RKO (cell line): ENCODE results near the gene SLC38A10.

Experiments used
- DNase-seq: peaks from one replicate; pipeline ENCODE4 v3.0.0-alpha.2; 2016; ENCODE audit warnings: low spot score

Gene SLC38A10

DNA sequence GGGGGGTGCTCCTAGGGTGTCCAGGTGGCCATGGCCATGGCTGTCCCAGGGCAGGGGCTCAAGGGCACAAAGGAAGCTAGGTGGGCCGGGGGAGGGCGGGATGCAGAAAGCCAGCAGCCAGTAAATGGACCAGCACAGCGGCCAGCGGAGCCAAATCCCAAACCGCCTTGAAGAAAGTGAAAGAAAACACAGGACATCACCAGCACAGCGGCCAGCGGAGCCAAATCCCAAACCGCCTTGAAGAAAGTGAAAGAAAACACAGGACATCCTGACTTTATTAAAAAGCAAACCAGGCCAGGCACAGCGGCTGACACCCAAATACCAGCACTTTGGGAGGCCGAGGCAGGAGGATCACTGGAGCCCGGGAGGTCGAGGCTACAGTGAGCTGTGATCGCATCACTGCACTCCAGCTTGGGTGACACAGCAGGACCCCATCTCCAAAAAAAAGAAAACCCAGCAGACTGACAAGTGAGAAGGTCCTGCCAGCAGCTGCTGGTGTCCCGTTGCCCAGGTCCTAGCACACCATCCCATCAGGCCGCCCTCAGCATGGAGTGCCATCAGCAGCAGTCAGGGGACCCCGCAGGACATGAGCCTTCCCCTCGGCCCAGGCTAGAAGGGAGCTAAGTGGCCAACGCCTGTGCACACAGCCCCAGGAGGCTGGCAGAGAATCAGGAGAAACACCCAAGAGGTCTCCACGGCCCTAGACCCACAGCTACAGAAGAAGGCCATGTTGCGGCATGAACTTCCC, 17.0 kb downstream of the SLC38A10 start:
- DNase-seq: no peak

DNA sequence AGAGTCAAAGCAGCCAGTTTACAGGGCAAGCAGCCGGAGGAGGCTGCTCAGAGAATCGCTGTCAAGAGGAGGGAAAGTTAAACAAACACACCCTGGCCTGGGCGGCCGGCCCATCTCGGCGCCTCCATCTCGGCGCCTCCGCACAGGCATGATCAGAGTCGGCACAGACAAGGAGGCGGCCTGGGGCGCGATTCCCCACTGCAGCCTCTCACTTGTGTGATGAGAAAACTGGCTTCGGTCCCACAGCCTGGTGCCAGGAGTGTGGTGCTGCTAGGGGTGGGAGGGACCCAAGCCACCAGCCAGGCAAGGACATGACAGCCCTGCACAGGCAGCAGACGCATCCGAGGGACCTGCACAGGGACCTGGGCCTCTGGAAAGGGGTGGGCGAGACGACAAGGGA, 17.7 kb downstream of the SLC38A10 start:
- DNase-seq: no peak

GRCh38 chr17:81276781-81277180, 18.3 kb downstream of the SLC38A10 start:
- DNase-seq: no peak

GRCh38 chr17:81274471-81274855, 20.6 kb downstream of the SLC38A10 start:
- no peak for DNase-seq

- no peak for DNase-seq
These were observed 21.2 kb downstream of the SLC38A10 start for GRCh38 chr17:81273698-81274470.

DNA sequence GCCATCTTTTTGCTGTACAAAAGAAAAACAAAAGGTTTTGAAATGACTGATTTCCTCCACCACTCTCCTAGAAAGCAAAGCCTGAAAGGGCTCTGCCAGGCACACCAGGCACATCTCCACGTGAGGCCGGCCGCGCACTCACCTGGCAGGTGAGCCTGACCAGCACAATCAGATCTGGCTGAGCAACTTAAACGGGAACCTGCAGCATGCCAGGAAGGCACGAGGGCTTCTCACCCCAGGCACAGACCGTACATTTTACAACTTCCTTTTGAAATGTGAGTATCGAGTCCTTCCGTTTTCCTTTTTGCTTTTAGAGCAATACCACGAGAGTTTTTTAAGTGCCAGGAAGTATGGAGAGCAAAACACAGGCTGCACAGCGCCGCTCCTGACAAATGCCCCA, 22.5 kb downstream of the SLC38A10 start:
- DNase-seq: no peak

GRCh38 chr17:81271226-81271625, 23.9 kb downstream of the SLC38A10 start:
- no peak for DNase-seq

GRCh38 chr17:81270279-81270678, 24.8 kb downstream of the SLC38A10 start:
- no peak for DNase-seq

DNA sequence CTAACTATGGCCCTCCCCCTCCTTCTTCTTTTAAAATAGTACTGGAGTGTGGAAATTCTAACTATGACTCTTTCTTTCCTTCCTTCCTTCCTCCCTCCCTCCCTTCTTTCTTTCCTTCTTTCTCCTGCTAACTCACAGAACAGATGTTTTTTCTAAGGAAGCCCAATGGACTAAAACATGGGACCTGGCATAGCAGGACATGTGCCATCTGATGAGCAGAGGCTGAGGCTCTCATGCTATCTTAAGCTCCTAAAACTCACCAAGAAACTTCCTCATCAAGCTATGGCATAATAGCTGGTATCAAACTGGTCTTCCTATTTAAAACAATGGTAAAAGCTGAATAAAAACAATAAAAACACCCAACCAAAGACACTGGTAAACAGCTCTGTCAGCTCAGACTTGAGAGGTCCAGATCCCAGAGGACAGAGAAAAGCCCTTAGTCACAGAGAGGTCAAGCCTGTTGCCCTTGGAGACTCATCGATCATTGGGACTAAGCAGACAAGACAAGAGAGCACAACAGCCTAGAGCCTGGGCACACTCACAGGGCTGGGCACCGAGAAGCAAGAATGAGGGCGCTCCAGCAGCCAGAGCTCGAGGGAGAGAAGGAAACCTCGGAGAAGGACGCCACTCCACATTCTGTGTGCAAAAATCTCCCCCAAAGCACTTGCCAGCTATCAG, 27.6 kb downstream of the SLC38A10 start:
- DNase-seq: no peak

DNA sequence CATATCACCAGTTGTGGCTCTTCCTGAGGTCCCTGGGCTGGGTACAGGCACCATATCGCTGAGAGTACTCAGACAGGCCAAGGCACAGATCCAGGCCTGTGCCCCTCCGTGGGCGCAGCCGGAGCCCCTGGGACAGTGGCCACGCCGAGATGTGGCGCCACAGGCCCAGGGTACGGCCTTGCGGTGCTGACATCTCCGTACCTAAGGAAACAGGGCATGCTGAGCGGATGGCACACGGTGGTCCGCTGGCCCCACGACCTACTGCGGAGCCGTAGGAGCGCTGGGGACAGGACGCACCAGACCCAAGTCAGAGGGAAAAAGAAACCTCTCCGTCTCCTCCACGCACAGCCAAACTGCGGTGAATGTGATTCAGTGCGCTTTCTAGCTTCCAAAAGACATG, 29.5 kb downstream of the SLC38A10 start:
- no peak for DNase-seq

- no peak for DNase-seq
These were observed 30.5 kb downstream of the SLC38A10 start for GRCh38 chr17:81264640-81265039.

- no peak for DNase-seq
These were observed 31.5 kb downstream of the SLC38A10 start for GRCh38 chr17:81263371-81264181.

GRCh38 chr17:81261582-81262336, 33.3 kb downstream of the SLC38A10 start:
- no peak for DNase-seq

DNA sequence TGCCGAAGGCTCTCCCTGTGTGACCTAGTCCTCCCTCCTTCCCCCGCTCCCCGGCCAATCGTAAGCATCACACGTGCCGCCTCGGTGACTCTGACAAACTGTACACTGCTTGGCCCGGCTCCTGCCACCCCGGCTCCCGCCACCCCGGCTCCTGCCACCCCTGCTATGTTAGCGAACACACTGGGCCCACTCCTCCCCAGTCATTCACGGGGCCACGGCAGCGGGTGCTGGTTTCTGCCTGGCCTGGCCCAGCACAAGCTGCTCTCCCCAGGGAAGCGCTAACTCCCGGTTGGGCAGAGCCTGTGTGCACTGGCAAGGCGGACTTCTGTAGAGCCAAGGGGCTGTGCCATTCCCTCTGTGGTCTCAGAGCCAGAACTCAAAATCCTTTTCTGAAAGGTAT, 34.0 kb downstream of the SLC38A10 start:
- no peak for DNase-seq

- DNase-seq: no peak
These were observed 34.5 kb downstream of the SLC38A10 start for GRCh38 chr17:81260641-81261040.

DNA sequence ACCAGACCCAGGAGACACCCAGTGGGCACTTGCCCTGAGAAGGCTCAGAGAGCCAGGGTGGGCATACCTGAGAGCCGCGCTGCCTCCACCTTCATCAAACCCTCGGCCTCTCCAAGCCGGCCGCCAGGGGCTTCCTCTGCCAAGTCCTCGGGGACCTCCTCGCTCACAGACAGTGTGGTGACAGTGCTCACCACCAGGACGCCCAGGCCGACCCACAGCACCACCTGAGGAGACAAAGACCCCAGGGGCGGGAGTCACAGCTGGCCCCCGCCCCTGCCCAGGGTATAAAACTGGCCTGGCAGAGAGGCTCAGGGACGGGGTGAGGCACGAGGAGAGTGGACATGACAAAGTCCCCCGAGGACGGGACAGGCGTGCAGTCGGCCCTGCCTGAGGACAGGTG, 34.9 kb downstream of the SLC38A10 start:
- no peak for DNase-seq

- no peak for DNase-seq
These were observed 36.0 kb downstream of the SLC38A10 start for GRCh38 chr17:81259058-81259605.

DNA sequence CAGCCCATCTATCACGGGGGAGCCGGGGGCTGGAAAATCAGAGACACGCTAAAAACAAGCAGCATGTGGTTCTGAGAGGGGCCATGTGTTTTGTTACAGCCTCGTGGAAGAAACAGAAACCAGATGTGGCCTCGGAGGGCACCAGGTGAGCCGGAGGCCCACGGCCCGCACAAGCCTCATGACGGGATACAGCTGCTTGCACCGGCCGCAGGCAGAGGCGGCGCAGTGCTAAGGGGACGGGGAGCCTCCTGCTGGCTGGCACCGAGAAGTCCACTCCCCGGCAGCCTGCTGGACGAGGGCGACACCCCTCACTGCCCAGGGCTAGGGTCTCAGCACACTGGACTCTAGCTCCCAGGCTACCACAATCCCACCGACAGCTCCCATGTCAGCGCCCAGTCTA, 36.8 kb downstream of the SLC38A10 start:
- DNase-seq: no peak

DNA sequence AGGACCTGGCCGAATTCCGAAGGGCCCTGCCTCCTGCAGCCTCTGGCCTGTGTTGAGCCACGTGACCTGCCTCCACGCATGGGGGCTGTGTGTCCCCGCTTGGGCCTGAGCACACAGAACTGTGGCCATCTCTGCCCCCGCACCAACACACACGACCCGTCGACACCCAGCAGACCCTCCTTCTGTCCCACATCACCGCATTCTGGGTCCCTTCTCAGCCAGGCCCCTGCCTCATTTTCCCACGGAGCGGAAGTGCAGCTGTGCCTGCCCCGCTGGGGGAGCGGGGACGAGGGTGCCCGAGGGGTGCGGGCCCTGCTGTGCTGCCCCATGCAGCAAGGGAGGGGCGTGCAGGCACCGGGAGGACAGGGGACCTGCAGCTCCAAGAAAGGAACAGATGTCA, 37.6 kb downstream of the SLC38A10 start:
- DNase-seq: no peak

DNA sequence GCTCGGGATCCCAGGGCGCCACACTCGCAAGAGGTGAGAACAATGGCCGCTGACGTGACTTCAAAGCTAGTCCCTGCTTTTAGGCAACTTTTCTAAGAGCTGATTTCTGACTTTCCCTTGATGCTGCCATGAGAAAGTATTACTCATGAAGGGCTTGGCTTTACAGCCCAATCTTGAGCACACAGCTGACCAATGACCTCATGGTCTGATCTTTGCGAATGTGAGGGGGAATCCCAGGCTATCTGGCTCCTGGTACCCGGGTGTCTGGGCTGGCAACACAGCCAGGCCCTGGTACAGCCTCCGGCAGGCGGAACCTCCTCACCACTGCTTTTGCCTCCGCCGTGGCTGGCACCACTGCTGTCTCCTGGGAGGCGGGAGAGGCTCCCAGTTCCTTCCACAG, 38.5 kb downstream of the SLC38A10 start:
- DNase-seq: peak; percentile 42
